GM10248 (cell line): Measurements from ENCODE around the gene GOLT1B.

Experiments
- CTCF ChIA-PET: fragments of 300-600 bp; sonication (Branson Sonifier 250); formaldehyde crosslinking; extraction: SDS; loops from one replicate; lab custom pipeline; 2021; ENCODE audit warnings: antibody characterized with exemption; lab: Yijun Ruan, JAX
- POLR2A ChIA-PET: fragments of 350-650 bp; sonication (Branson Sonifier 250); formaldehyde crosslinking; extraction: SDS; loops from one replicate; lab custom pipeline; 2020; ENCODE audit warnings: antibody characterized with exemption; lab: Yijun Ruan, JAX
- DNase-seq: peaks from one replicate; pipeline ENCODE4 v3.0.0; 2012; ENCODE audit errors: extremely low spot score
- TF ChIP-seq, protein P1 (sequence below): IDR thresholded peaks from 2 replicates; pipeline ENCODE4 v1.5.1; 2012; ENCODE audit warnings: mild to moderate bottlenecking, low read depth; ENCODE audit errors: extremely low read depth, missing control alignments, control extremely low read depth

GOLT1B gene

DNA sequence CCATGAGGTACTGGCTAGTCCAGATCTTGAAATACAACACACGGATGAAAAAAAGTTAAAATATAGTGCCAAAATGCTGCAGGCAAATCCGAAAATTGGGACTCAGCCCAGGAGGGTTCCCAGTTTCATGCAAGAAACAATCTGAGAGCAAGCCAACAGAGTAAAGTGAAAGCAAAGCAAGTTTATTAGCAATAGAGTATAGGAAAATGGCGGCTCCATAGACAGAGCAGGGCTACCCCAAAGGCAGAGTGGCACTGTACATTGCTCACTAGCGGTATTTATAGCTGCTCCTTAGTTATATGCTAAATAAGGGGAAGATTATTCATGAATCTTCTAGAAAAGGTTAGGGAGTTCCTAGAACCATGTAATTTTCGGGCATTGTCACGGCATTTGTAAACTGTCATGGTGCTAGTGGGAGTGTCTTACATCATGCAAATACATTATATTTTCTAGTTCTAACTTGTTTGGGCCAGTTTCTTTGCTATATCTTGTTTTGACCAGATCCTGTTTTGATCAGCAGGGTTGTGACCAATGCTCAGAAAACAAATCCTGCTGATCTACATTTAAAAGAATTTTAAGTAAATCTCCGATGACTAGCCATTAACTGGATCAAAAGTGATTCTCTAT, 29.3 kb upstream of the GOLT1B start:
- TF ChIP-seq, protein P1, sequence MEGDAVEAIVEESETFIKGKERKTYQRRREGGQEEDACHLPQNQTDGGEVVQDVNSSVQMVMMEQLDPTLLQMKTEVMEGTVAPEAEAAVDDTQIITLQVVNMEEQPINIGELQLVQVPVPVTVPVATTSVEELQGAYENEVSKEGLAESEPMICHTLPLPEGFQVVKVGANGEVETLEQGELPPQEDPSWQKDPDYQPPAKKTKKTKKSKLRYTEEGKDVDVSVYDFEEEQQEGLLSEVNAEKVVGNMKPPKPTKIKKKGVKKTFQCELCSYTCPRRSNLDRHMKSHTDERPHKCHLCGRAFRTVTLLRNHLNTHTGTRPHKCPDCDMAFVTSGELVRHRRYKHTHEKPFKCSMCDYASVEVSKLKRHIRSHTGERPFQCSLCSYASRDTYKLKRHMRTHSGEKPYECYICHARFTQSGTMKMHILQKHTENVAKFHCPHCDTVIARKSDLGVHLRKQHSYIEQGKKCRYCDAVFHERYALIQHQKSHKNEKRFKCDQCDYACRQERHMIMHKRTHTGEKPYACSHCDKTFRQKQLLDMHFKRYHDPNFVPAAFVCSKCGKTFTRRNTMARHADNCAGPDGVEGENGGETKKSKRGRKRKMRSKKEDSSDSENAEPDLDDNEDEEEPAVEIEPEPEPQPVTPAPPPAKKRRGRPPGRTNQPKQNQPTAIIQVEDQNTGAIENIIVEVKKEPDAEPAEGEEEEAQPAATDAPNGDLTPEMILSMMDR: no peak
- DNase-seq: no peak
- POLR2A ChIA-PET: no interaction called here
- CTCF ChIA-PET: interaction anchor here (1.3 kb wide), 1 partner anchor 11 kb away, joined by 3 read pairs; no protein-coding TSS in a partner anchor

DNA sequence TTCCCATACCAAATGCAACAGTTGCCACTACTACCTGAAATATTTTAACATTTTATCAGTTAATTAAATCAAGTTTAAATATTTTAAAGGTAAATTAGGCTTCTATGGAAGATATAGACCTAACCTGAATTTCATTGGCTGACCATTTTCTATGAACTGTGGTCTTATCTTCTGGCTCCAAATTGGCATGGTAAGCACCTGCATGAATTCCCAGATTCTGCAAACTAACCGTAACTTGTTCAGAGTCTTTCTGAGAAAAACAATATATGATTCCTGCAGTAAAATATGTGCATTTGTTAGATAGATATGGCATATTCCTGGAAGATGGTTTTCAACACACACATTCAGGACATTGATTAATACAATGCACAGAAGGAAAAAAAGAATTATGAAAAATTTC, 26.0 kb upstream of the GOLT1B start:
- ChIA-PET CTCF (no interaction called here), POLR2A (no interaction called here)
- TF ChIP-seq, protein P1: no peak
- no peak for DNase-seq

DNA sequence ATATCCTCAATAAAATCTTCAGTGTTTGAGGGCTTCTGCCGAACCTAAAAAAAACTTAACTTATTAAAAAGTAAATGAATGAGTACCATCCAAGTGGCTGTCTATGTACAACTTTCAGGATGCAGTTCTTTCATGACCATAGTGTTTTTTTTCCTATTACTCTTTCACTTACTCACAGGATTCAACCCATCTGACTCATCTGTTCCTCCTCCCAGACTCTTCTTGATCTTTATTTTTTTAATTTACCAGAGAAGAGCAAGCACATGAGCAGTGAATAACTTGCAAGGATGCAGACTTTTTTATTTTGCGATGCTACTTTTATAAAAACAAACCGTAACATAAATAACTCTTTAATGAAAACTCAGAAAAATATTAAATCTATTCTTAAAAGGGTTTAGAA, 24.6 kb upstream of the GOLT1B start:
- no peak for DNase-seq
- TF ChIP-seq, protein P1: no peak
- ChIA-PET CTCF (no interaction called here), POLR2A (no interaction called here)

DNA sequence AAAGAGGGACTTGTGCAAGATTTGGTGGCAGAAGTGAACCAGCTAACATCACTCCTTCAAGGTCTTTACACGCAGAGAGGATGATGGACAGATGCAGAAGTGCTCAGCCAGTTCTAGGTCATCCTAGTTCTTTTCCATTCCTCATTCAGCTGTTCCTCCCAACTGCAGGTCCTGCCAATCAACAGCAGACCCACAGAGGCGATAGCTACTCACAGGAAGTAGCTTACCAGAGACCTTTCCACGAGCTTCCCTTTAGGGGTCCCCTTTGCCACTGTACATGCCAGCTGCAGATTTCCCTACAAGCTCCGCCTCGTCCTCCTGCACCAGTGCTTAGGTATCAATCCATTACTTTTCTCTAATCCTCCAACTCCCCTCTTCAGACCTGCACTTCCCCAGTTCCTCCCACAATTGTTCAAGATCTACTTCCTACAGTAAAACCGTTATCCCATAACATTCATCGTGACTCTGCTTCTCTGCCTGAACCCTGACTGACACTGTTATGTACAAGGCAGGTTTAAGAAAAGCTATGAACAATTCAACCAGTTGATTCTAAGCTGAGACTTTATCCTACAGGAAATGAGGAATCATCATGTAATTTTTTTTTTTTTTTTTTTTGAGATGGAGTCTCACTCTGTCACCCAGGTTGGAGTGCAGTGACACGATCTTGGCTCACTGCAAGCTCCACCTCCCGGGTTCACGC, 22.7 kb upstream of the GOLT1B start:
- ChIA-PET CTCF (interaction anchor here (1.4 to 2.9 kb wide), 3 partner anchors 12 to 17 kb away, joined by 3 to 10 read pairs (median 3); no protein-coding TSS in a partner anchor), POLR2A (no interaction called here)
- no peak for DNase-seq

DNA sequence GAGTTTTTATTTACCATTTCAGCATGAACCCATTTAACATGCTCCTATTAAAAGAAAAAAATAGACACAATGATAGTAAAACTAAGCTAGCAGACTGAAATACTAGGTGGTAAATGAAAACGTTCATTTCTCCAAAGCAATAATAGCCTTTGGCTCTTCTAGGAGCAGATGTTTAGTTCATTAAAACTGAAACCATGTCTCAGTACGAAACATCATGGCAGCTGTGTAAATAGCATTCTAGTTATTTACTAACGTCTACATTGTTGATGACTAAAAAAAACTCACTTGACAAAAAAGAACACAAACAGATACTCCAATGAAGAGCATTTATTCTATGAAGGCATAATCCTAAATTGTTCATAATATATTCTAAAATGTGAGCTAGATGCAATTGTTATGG, 18.1 kb upstream of the GOLT1B start:
- no peak for DNase-seq
- TF ChIP-seq, protein P1: no peak
- CTCF ChIA-PET: interaction anchor here (0.7 to 1.2 kb wide), 2 partner anchors 10 kb away, joined by 3 to 5 read pairs; no protein-coding TSS in a partner anchor
- POLR2A ChIA-PET: no interaction called here

More for the DNA sequence above, 22.7 kb upstream of the GOLT1B start:
- TF ChIP-seq, protein P1: no peak

DNA sequence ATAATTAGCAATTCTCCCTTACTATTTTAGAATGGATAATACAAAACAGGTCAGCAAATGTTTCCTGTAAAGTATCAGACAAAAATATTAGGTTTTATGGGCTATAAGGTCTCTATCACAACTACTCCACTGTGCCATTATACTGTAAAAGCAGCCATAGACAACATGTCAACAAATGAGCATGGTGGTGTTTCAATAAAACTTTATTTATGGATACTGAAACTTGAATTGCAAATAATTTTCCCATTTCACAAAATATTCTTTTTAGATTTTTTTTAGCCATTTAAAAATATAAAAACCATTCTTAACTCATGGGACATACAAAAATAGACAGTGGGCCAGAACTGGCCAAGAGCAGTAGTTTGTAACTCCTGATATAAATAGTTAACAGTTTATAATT, 15.6 kb upstream of the GOLT1B start:
- no peak for DNase-seq
- POLR2A ChIA-PET: no interaction called here
- CTCF ChIA-PET: interaction anchor here (1.5 to 2.3 kb wide), 2 partner anchors 10 to 14 kb away, joined by 6 read pairs; no protein-coding TSS in a partner anchor
- TF ChIP-seq, protein P1: no peak
